ENCODE results near the gene LIN9. TPM values are rescaled to one million over a fixed set of nuclear protein-coding genes. Genes with fewer than 3 reads are reported as not detected.

Gene LIN9
- total RNA-seq, 4 donors from 2014 or later, result 2.1 to 4.7 (median 2.8) TPM

DNA sequence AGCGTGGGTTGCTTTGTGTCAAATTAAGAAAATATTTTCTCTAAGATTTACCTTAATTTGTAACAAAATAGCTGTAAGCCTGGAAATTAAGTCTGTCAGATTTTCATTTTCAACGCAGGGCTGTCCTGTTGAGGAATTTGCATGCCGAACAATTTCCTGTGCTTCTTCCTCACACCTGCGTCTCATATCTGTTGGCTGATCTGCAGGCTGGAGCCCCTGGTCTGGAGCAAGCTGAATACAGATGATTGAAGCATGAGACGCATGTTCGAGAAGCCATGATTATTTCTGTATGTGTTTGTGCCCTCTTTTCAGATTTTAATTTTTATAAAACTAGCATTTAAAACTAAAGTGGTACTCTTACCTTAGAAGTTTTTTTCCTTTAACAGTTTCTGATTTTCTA lies 75.7 kb downstream of the LIN9 start:
- intact Hi-C loops (cut with DNase I; ENCODE audit: low total_unique reads) (no loop called here), in situ Hi-C loops (cut with MboI; ENCODE audit: low sequenced_read_pairs in 4 of 4) (no loop called here)
- DNase-seq (no peak), ATAC-seq (no peak)
- no peak for TF ChIP-seq POLR2A (IDR thresholded peaks at IDR 0.05)
- TF ChIP-seq, protein P1, sequence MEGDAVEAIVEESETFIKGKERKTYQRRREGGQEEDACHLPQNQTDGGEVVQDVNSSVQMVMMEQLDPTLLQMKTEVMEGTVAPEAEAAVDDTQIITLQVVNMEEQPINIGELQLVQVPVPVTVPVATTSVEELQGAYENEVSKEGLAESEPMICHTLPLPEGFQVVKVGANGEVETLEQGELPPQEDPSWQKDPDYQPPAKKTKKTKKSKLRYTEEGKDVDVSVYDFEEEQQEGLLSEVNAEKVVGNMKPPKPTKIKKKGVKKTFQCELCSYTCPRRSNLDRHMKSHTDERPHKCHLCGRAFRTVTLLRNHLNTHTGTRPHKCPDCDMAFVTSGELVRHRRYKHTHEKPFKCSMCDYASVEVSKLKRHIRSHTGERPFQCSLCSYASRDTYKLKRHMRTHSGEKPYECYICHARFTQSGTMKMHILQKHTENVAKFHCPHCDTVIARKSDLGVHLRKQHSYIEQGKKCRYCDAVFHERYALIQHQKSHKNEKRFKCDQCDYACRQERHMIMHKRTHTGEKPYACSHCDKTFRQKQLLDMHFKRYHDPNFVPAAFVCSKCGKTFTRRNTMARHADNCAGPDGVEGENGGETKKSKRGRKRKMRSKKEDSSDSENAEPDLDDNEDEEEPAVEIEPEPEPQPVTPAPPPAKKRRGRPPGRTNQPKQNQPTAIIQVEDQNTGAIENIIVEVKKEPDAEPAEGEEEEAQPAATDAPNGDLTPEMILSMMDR (IDR thresholded peaks at IDR 0.05 in 4 of 5, conservative IDR thresholded peaks at IDR 0.05 in 1 of 5), result no peak
- no peaks in the 10 kb centered on the region for H3K4me1 ChIP-seq
- H3K4me3 ChIP-seq, result no peak overlapping the region
- no peaks in the 10 kb centered on the region for H3K9me3 ChIP-seq
- H3K27me3 ChIP-seq, result no peaks in the 10 kb centered on the region
- H3K27ac ChIP-seq, result no peak overlapping the region
- no peaks in the 10 kb centered on the region for H3K36me3 ChIP-seq

DNA sequence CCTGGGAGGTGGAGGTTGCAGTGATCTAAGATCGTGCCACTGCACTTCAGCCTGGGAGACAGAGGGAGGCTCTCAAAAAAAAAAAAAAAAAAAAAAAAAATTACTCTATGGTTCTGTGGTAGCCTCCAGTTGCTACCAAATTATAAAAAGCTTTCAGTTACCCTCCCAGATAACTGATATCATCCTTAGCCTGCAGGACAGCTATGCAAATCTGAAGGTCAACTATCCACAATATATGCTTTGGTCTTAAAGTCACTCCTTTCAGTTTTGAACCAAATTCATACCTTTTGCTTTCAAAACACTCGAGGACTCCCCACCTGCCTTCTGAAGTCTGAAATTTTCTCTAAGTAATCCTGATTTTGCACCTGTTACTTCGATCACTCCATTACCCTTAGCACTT lies 82.4 kb downstream of the LIN9 start:
- no peak for ATAC-seq
- intact Hi-C loops (cut with DNase I; ENCODE audit: low total_unique reads), result no loop called here
- TF ChIP-seq, protein P1 (IDR thresholded peaks at IDR 0.05 in 4 of 5, conservative IDR thresholded peaks at IDR 0.05 in 1 of 5), result no peak
- no peak for TF ChIP-seq POLR2A (IDR thresholded peaks at IDR 0.05)
- Histone ChIP-seq H3K9me3 (no peaks in the 10 kb centered on the region), H3K27me3 (peaks cover 19 to 28% (median 22%) of the 10 kb centered on the region in 3 donors), H3K4me3 (no peak overlapping the region), H3K27ac (no peak overlapping the region), H3K36me3 (no peaks in the 10 kb centered on the region), H3K4me1 (no peaks in the 10 kb centered on the region)
- DNase-seq, result no peak
- in situ Hi-C loops (cut with MboI; ENCODE audit: low sequenced_read_pairs in 4 of 4), result no loop called here

DNA sequence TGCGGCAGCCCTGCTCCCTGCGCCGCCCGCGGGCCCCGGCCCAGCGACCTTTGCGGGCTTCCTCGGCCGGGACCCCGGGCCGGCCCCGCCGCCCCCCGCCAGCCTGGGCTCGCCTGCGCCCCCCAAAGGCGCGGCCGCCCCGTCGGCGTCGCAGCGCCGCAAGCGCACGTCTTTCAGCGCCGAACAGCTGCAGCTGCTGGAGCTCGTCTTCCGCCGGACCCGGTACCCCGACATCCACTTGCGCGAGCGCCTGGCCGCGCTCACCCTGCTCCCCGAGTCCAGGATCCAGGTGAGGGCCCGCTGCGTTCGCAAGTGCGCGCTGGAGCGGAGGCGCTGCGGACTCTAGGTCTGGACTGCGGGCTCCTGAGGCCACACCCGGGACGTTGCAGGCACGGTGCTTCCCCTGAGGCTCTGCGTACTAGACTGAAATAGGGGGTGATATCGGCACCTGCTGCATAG lies 85.1 kb downstream of the LIN9 start:
- in situ Hi-C loops (cut with MboI; ENCODE audit: low sequenced_read_pairs in 4 of 4) (no loop called here), intact Hi-C loops (cut with DNase I; ENCODE audit: low total_unique reads) (no loop called here)
- no peaks in the 10 kb centered on the region for H3K4me1 ChIP-seq
- peak overlapping the region in 3 of 4 donors; percentile 28 to 31 (median 30) for H3K4me3 ChIP-seq
- no peak for ATAC-seq
- no peaks in the 10 kb centered on the region for H3K9me3 ChIP-seq
- no peak overlapping the region for H3K27ac ChIP-seq
- no peak for DNase-seq
- H3K36me3 ChIP-seq, result no peaks in the 10 kb centered on the region
- TF ChIP-seq, protein P1 (IDR thresholded peaks at IDR 0.05 in 4 of 5, conservative IDR thresholded peaks at IDR 0.05 in 1 of 5), result no peak
- TF ChIP-seq POLR2A (IDR thresholded peaks at IDR 0.05), result no peak
- peaks cover 19 to 28% (median 22%) of the 10 kb centered on the region in 3 donors for H3K27me3 ChIP-seq

DNA sequence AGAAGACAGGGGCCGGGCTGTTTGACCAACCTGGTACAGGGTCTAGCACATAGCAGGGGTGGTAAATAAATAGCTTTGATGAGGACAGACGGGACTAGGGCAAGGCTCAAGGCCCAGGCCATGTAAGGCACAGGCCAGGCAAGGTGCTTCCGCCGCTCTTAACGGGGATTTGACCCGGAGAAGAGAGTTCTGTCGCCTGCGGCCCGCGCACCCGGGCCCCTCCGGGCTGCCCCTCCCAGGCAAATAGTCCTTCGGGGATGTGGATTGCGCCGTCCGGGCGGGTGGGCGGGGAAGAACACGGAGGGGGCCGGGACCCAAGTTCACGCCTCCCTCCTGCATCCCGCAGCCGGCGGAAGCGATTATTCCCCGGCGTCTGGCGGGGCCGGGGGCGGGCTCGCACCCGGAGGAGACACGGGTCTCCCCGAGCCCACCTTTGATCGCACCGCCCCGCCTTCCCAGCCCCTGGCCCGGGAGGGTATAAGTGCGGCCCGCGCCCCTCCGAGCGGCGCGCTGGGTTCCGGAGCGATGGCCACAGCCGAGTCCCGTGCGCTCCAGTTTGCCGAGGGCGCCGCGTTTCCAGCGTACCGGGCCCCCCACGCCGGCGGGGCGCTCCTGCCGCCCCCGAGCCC lies 85.7 kb downstream of the LIN9 start, which contains the start of gene MIXL1:
Gene MIXL1 (plus strand): TSS at position 508 of the 629 bp plus-strand sequence. CDS start 18 bp downstream, at position 526.
- no peaks in the 10 kb centered on the region for H3K9me3 ChIP-seq
- DNase-seq, result no peak
- TF ChIP-seq POLR2A (IDR thresholded peaks at IDR 0.05), result no peak
- TF ChIP-seq, protein P1 (IDR thresholded peaks at IDR 0.05 in 4 of 5, conservative IDR thresholded peaks at IDR 0.05 in 1 of 5), result no peak
- H3K4me1 ChIP-seq, result no peaks in the 10 kb centered on the region
- in situ Hi-C loops (cut with MboI; ENCODE audit: low sequenced_read_pairs in 4 of 4), result no loop called here
- no peak within 1 kb of the TSS for H3K27ac ChIP-seq
- H3K27me3 ChIP-seq, result peaks cover 19 to 28% (median 22%) of the 10 kb centered on the region in 3 donors
- no peak for ATAC-seq
- intact Hi-C loops (cut with DNase I; ENCODE audit: low total_unique reads), result no loop called here
- peak within 1 kb of the TSS in 3 of 4 donors; percentile 28 to 36 (median 34) for H3K4me3 ChIP-seq
- no peaks in the 10 kb centered on the region for H3K36me3 ChIP-seq
